GM12874 (cell line): Measurements from ENCODE around the gene SLC35F2.

Experiments used
- CTCF ChIP-seq: IDR thresholded peaks from 2 replicates; pipeline ENCODE4 v1.5.1; 2011; ENCODE audit warnings: low read depth, mild to moderate bottlenecking, control low read depth, low read length, moderate library complexity; ENCODE audit not compliant: insufficient read depth

SLC35F2 gene

DNA sequence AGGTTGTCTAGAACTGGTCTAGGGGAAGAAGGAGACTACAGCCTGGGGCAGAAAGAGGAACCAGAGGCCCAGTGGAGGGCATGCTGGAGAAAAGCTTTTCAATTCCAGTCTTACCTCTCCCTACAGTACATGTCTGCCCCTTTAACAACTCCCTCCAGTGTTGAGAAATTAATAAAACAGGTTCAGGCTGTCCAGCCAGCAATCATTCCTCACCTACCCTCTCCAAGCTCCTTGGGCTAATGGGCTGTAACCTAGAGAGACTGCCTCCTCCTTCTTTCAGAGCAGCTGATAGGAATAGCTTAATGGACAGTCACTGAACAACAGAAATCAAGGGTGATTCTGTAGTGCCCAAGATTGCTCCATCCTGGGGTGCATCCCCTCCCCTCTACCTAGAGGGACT lies 8.8 kb downstream of the SLC35F2 start:
- no peak for TF ChIP-seq CTCF

DNA sequence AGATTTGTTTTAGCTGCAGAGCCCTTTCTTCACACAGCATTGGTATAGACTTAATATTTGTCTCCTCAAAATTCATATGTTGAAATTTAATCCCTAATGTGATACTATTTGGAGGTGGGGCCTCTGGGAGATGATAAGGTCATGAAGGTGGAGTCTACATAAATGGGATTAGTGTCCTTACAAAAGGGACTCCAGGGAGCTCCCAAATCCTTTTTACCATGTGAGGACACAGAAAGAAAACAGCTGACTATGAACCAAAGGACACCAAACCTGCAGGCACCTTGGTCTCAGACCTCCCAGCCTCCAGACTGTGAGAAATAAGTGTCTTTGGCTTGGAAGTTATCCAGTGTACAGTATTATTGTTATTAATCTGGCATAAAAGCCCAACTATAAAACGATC lies 10.2 kb downstream of the SLC35F2 start:
- TF ChIP-seq CTCF, result no peak

DNA sequence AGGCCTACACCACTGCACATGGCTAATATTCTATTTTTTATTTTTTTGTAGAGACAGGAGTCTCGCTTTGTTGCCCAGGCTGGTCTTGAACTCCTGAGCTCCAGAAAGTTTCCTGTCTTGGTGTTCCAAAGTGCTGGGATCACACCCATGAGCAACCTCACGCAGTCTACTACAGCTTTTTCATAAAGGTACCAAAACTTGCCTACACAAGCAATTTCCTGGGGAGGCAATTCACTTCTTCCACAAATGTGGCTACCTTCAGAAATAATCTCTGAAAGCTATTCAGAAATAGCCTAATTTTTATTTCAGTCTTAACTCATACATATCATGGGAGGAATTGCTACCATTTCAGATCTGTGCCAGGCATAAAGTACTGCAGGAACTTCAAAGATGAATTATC lies 11.4 kb downstream of the SLC35F2 start:
- TF ChIP-seq CTCF, result no peak

DNA sequence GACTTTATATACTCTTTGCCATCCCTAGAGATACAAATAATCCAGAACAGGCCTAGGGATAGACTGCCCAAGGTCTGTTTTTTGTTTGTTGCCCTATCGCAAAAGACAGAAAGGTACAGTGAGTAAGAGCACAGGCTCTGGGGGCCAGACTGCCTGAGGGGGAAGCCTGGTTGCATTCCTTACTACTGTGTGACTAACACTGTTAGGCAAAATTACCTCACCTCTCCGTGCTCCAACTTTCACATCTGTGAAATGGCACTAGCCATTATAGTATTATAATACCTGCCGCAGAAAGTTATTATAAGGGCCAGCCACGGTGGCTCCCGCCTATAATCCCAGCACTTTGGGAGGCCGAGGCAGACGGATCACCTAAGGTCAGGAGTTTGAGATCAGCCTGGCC lies 14.5 kb downstream of the SLC35F2 start:
- TF ChIP-seq CTCF, result no peak

DNA sequence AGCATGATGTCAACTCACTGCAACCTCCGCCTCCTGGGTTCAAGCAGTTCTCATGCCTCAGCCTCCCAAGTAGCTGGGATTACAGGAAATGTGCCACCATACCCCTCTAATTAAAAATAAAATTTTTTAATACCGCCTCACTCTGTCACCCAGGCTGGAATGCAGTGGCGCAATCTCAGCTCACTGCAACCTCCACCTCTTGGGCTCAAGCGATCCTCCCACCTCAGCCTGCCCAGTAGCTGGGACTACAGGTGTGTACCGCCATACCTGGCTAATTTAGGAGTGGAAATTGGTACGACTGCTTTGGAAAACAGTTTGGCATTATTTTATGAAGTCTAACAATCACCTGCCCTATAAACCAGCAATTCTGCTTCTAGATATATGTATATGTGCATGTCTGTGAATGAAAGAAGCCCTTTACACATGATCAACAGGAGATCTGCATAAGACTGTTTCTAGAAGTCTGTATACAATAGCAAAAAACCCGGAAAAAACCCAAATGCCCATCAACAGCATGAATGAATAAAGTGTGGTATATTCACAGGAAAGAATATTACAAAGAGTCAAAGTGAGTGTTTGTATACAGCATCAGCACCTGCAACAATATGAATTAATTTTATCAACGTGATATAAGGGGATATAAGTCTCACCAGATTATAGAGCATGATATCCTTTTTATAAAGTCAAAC lies 16.0 kb downstream of the SLC35F2 start:
- no peak for TF ChIP-seq CTCF

GRCh38 chr11:107840129-107840484 lies 18.5 kb downstream of the SLC35F2 start:
- no peak for TF ChIP-seq CTCF

- no peak for TF ChIP-seq CTCF
Measured at GRCh38 chr11:107836851-107837250, 21.7 kb downstream of the SLC35F2 start.
